ENCODE data around the gene HSD17B2.
"Not testable (repeated sequence)": the region's sequence is repeated elsewhere in the genome, so short reads cannot be mapped to it uniquely, and the experiment has no call there.

HSD17B2 gene

GRCh38 chr16:82034981-82035612 lies at the start of gene HSD17B2:
TSS of gene HSD17B2 (plus strand) at chr16:82035253. CDS start at chr16:82035425, 172 bp downstream.
- DNase-seq (ENCODE audit: low read depth in 2 of 3, low spot score in 1 of 3), result no peak

- DNase-seq (ENCODE audit: low read depth in 2 of 3, low spot score in 1 of 3), result no peak
These were observed 47.9 kb upstream of the HSD17B2 start for GRCh38 chr16:81987121-81987520.

- no peak for DNase-seq (ENCODE audit: low read depth in 2 of 3, low spot score in 1 of 3)
These were observed 47.3 kb upstream of the HSD17B2 start for GRCh38 chr16:81987706-81988105.

- no peak for DNase-seq (ENCODE audit: low read depth in 2 of 3, low spot score in 1 of 3)
These were observed 42.2 kb upstream of the HSD17B2 start for GRCh38 chr16:81992859-81993258.

GRCh38 chr16:81994485-81994884 lies 40.6 kb upstream of the HSD17B2 start:
- DNase-seq (ENCODE audit: low read depth in 2 of 3, low spot score in 1 of 3), result no peak

GRCh38 chr16:81995651-81996050 lies 39.4 kb upstream of the HSD17B2 start:
- DNase-seq (ENCODE audit: low read depth in 2 of 3, low spot score in 1 of 3), result no peak

GRCh38 chr16:81996664-81997509 lies 38.2 kb upstream of the HSD17B2 start:
- no peak for DNase-seq (ENCODE audit: low read depth in 2 of 3, low spot score in 1 of 3)

GRCh38 chr16:81997738-81998137 lies 37.3 kb upstream of the HSD17B2 start:
- no peak for DNase-seq (ENCODE audit: low read depth in 2 of 3, low spot score in 1 of 3)

- DNase-seq (ENCODE audit: low read depth in 2 of 3, low spot score in 1 of 3), result no peak
These were observed 32.2 kb upstream of the HSD17B2 start for GRCh38 chr16:82002831-82003230.

- DNase-seq (ENCODE audit: low read depth in 2 of 3, low spot score in 1 of 3), result no peak
These were observed 30.5 kb upstream of the HSD17B2 start for GRCh38 chr16:82004601-82005000.

- no peak for DNase-seq (ENCODE audit: low read depth in 2 of 3, low spot score in 1 of 3)
These were observed 29.8 kb upstream of the HSD17B2 start for GRCh38 chr16:82005027-82005830.

- no peak for DNase-seq (ENCODE audit: low read depth in 2 of 3, low spot score in 1 of 3)
These were observed 29.0 kb upstream of the HSD17B2 start for GRCh38 chr16:82006036-82006435.

GRCh38 chr16:82007189-82007588 lies 27.9 kb upstream of the HSD17B2 start:
- DNase-seq (ENCODE audit: low read depth in 2 of 3, low spot score in 1 of 3), result no peak

GRCh38 chr16:82008957-82009592 lies 26.0 kb upstream of the HSD17B2 start:
- DNase-seq (ENCODE audit: low read depth in 2 of 3, low spot score in 1 of 3), result no peak

- DNase-seq (ENCODE audit: low read depth in 2 of 3, low spot score in 1 of 3), result not testable (repeated sequence)
These were observed 25.3 kb upstream of the HSD17B2 start for GRCh38 chr16:82009789-82010188.

- no peak for DNase-seq (ENCODE audit: low read depth in 2 of 3, low spot score in 1 of 3)
These were observed 24.4 kb upstream of the HSD17B2 start for GRCh38 chr16:82010649-82011048.

GRCh38 chr16:82011199-82011641 lies 23.8 kb upstream of the HSD17B2 start, which contains the start of gene SDR42E1:
TSS of gene SDR42E1 (minus strand) at chr16:82011470. CDS start at chr16:82000858, 10,612 bp downstream.
- DNase-seq (ENCODE audit: low read depth in 2 of 3, low spot score in 1 of 3), result peak; percentile 20 to 48 (median 41)

- no peak for DNase-seq (ENCODE audit: low read depth in 2 of 3, low spot score in 1 of 3)
These were observed 21.9 kb upstream of the HSD17B2 start for GRCh38 chr16:82013139-82013538.

- no peak for DNase-seq (ENCODE audit: low read depth in 2 of 3, low spot score in 1 of 3)
These were observed 18.8 kb upstream of the HSD17B2 start for GRCh38 chr16:82016263-82016662.

- DNase-seq (ENCODE audit: low read depth in 2 of 3, low spot score in 1 of 3), result no peak
These were observed 18.1 kb upstream of the HSD17B2 start for GRCh38 chr16:82016964-82017363.
